Retinal pigment epithelial cell (primary cell): ENCODE results near the gene LY6G6C.
"Not testable (repeated sequence)": the region's sequence is repeated elsewhere in the genome, so short reads cannot be mapped to it uniquely, and the experiment has no call there.

Source experiments
- DNase-seq: peaks from one replicate; pipeline ENCODE4 v3.0.0-alpha.2; 2010; ENCODE audit warnings: low read depth
- H3K4me3 ChIP-seq: 2 replicates; pipeline ENCODE4 v1.5.1; 2011; ENCODE audit warnings: mild to moderate bottlenecking, low read length, control low read depth, moderate library complexity
- TF ChIP-seq, protein P1 (sequence below): conservative IDR thresholded peaks from 2 replicates; pipeline ENCODE4 v1.5.1; 2011; ENCODE audit warnings: low read depth, low read length, control low read depth, inconsistent platforms

Gene LY6G6C

GRCh38 chr6:31711233-31711632 lies 10.3 kb downstream of the LY6G6C start:
- no peak overlapping the region for H3K4me3 ChIP-seq
- TF ChIP-seq, protein P1, sequence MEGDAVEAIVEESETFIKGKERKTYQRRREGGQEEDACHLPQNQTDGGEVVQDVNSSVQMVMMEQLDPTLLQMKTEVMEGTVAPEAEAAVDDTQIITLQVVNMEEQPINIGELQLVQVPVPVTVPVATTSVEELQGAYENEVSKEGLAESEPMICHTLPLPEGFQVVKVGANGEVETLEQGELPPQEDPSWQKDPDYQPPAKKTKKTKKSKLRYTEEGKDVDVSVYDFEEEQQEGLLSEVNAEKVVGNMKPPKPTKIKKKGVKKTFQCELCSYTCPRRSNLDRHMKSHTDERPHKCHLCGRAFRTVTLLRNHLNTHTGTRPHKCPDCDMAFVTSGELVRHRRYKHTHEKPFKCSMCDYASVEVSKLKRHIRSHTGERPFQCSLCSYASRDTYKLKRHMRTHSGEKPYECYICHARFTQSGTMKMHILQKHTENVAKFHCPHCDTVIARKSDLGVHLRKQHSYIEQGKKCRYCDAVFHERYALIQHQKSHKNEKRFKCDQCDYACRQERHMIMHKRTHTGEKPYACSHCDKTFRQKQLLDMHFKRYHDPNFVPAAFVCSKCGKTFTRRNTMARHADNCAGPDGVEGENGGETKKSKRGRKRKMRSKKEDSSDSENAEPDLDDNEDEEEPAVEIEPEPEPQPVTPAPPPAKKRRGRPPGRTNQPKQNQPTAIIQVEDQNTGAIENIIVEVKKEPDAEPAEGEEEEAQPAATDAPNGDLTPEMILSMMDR: no peak
- DNase-seq: no peak

GRCh38 chr6:31710523-31711219 lies 10.9 kb downstream of the LY6G6C start:
- no peak for DNase-seq
- no peak overlapping the region for H3K4me3 ChIP-seq
- TF ChIP-seq, protein P1: no peak

DNA sequence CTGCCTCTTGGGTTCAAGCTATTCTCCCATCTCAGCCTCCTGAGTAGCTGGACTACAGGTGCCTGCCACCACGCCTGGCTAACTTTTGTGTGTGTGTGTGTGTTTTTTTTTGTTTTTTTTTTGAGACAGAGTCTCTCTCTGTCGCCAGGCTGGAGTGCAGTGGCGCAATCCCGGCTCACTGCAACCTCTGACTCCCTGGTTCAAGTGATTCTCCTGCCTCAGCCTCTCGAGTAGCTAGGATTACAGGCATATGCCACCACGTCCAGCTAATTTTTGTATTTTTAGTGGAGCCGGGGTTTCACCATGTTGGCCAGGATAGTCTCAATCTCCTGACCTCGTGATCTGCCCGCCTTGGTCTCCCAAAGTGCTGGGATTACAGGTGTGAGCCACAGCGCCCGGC lies 12.4 kb downstream of the LY6G6C start:
- not testable (repeated sequence) for H3K4me3 ChIP-seq, DNase-seq

DNA sequence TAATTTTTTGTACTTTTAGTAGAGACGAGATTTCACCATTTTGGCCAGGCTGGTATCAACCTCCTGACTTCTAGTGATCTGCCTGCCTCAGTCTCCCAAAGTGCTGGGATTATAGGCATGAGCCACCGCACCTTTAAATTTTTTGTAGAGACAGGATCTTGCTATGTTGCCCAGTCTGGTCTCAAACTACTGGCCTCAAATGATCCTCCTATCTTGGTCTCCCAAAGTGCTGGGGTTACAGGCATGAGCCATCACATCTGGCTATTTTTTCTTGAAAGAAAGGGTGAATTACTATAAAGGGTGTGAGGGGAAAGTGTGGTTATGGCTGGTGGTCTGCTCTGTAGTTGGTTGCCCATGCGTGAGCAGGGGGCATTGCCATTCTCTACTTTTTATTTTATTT lies 13.3 kb downstream of the LY6G6C start:
- H3K4me3 ChIP-seq: no peak overlapping the region
- no peak for DNase-seq
- TF ChIP-seq, protein P1: no peak

GRCh38 chr6:31707701-31708100 lies 13.8 kb downstream of the LY6G6C start:
- no peak overlapping the region for H3K4me3 ChIP-seq
- DNase-seq: no peak
- TF ChIP-seq, protein P1: no peak

GRCh38 chr6:31706599-31706998 lies 14.9 kb downstream of the LY6G6C start, which contains the start of gene LY6G6F:
LY6G6F (plus strand) TSS chr6:31706866; CDS start chr6:31706907, 41 bp downstream.
- no peak within 1 kb of the TSS for H3K4me3 ChIP-seq
- TF ChIP-seq, protein P1: no peak
- DNase-seq: no peak

GRCh38 chr6:31705931-31706330 lies 15.6 kb downstream of the LY6G6C start:
- TF ChIP-seq, protein P1: no peak

More at GRCh38 chr6:31705931-31706330, 15.6 kb downstream of the LY6G6C start:
- no peak for DNase-seq
- no peak overlapping the region for H3K4me3 ChIP-seq
